PC-9 (cell line): ENCODE measurements around the gene VAC14.
"Not testable (repeated sequence)": the region's sequence is repeated elsewhere in the genome, so short reads cannot be mapped to it uniquely, and the experiment has no call there.

Experiments used
- EZH2 ChIP-seq: fragments of 200-600 bp; sonication (generic); IDR thresholded peaks from 2 replicates; pipeline ENCODE4 v1.8.0; 2017; ENCODE audit warnings: antibody characterized with exemption, low read depth
- TF ChIP-seq, protein P1 (sequence below): fragments of 200-600 bp; sonication (generic); conservative IDR thresholded peaks from 2 replicates; pipeline ENCODE4 v1.6.1; 2017; ENCODE audit warnings: mixed run types, antibody characterized with exemption, mild to moderate bottlenecking, moderate library complexity

DNA sequence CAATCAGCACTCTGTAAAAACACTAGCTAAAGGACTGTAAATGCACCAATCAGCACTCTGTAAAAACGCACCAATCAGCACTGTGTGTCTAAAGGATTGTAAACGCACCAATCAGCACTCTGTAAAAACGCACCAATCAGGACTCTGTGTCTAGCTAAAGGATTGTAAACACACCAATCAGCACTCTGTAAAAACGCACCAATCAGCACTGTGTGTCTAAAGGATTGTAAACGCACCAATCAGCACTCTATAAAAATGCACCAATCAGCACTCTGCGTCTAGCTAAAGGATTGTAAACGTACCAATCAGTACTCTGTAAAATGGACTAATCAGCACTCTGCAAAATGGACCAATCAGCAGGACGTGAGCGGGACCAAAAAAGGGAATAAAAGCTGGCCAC is 58.0 kb downstream of the VAC14 start:
- TF ChIP-seq, protein P1, sequence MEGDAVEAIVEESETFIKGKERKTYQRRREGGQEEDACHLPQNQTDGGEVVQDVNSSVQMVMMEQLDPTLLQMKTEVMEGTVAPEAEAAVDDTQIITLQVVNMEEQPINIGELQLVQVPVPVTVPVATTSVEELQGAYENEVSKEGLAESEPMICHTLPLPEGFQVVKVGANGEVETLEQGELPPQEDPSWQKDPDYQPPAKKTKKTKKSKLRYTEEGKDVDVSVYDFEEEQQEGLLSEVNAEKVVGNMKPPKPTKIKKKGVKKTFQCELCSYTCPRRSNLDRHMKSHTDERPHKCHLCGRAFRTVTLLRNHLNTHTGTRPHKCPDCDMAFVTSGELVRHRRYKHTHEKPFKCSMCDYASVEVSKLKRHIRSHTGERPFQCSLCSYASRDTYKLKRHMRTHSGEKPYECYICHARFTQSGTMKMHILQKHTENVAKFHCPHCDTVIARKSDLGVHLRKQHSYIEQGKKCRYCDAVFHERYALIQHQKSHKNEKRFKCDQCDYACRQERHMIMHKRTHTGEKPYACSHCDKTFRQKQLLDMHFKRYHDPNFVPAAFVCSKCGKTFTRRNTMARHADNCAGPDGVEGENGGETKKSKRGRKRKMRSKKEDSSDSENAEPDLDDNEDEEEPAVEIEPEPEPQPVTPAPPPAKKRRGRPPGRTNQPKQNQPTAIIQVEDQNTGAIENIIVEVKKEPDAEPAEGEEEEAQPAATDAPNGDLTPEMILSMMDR: not testable (repeated sequence)
- TF ChIP-seq EZH2: not testable (repeated sequence)
